GM13976 (cell line): ENCODE results near the gene ACKR3.

Experiments used
- DNase-seq: peaks from one replicate; pipeline ENCODE4 v3.0.0; 2012; ENCODE audit warnings: low spot score
- CTCF ChIP-seq: IDR thresholded peaks from 2 replicates; pipeline ENCODE4 v1.5.1; 2012; ENCODE audit warnings: borderline replicate concordance, mild to moderate bottlenecking; ENCODE audit not compliant: insufficient read depth; ENCODE audit errors: extremely low read depth, missing control alignments, control extremely low read depth
- in situ Hi-C: fragments of 300-500 bp; cut with MboI; formaldehyde crosslinking; loops from one replicate; pipeline ENCODE4 v1.12.0; 2022; ENCODE audit warnings: low sequenced_read_pairs, mixed read lengths, inconsistent platforms; ENCODE audit not compliant: unreplicated experiment

The ACKR3 gene

DNA sequence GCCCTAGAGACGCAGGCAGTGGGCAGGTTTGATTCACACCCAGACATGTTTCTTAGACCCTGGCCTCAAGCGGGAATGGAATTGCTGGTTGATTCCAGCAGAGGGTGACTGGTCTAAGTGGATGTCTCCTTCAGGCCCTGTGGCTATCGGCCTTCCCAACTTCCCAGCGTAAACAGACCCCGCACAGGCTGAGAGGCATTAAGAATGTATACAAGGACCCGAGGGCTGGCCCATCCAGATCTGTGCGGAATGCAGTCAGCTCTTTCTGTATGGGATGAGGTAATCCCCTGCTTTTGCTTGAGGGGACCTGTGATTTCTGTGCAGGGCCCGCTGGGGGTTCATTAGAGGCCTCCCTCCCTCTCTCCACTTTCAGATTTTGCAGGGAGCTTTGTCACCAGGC, 6.5 kb downstream of the ACKR3 start:
- in situ Hi-C loops, result no loop called here
- no peak for DNase-seq
- TF ChIP-seq CTCF, result no peak

DNA sequence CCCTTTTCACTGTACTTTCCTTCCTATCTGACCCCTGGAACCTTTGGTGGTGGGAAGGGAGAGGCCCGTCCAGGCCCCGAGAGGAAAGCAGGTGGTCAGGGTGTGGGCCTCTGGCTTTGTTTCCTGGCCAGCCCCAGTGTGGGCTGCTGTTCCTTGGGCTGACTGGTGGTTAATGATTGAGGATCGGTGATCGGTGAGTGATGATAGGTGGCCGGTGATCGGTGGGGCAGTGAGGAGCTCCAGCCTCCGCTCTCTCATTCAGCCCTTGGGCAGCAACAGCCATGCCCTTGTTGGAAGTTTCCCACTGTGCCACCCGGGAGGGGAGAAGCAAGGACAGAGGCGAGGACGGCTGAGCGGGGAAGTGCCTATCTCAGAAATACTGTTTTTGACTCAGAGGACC, 7.3 kb downstream of the ACKR3 start:
- DNase-seq, result no peak
- no peak for TF ChIP-seq CTCF
- in situ Hi-C loops, result no loop called here

DNA sequence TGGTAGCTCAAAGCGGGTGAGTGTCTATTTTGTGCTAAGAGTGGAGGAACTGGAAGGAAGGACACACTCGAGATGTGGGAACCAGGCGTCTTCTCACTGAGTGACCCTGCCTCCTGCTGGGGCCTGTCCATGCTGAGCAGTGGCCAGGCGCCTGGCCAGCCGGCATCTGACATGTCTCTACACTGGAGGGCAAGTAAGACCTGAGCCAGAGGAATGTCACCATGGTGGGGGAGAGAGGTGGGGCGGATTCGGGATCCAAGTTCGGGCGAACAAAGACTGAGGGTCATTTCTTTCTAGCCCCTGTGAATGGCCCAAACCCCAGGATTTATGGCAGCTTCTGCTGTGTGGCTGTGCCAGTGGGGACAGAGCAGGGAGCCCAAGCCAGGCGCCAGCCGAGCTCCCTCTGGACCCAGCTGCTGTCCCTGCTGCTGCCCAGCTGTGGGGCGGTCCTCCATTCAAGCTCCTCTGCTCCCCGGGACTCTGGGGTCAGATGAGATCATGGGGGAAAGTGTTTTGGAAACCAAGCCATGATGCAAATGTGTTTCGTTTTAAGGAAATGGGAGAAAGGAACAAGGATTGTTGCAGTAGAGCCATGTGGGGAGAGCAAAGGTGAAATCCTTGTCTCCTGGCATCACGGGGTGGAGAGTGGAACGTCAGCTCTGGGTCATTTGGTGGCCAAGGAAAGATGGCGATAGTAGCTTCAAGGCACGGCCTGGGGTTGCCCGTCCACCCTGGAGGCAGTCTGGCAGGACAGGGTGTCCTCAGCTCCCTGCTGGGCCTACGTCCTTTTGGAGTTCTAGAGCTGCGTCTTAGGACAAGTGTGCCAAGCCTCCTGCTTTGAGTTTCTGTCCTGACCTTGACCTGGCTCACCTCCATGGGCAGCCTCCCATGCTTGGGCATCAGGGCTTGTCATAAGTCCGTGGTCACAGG, 8.1 kb downstream of the ACKR3 start:
- DNase-seq, result no peak
- no peak for TF ChIP-seq CTCF
- in situ Hi-C loops, result no loop called here

GRCh38 chr2:236578411-236578846, 8.8 kb downstream of the ACKR3 start:
- in situ Hi-C loops, result no loop called here
- TF ChIP-seq CTCF, result no peak
- no peak for DNase-seq

DNA sequence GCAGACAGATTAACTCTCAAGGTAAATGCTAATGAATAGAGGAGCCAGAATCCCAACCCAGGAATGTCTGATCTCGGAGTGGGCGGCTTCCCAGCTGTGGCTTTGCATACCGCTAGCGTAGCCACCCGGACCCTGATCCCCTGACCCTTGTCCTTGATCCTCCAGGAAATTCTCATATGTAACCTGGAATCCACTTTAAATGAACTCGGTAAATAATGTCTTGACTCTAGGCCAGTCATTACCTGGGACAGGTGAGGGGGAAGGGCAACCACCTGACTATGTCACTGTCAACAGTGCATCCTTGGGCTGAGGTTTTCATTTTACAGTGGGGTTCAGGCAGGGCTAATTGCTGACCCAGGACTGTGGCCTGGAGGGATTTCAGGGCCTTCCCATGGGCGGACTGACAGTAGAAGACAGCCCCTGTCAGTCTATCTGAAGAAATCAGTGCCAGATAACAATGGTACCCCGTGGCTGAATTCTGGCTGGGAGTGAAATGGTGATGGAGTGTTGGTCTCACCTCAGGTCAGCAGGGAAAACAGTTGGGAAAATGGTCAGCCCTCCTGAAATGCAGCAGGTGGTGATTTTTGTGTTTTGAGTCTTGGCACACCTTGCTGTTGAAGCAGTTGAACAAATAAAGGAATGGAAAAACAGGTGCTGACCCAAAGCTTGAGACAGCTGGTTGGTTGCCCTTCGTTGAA, 9.6 kb downstream of the ACKR3 start:
- no peak for DNase-seq
- in situ Hi-C loops, result no loop called here
- TF ChIP-seq CTCF, result no peak

- DNase-seq, result no peak
- in situ Hi-C loops, result no loop called here
- TF ChIP-seq CTCF, result no peak
Measured at GRCh38 chr2:236579746-236580315, 10.2 kb downstream of the ACKR3 start.
